NCI-H2171 (cell line): ENCODE data around the gene RELN.
A peak's percentile ranks its signal among the peaks of the same experiment; 100 is the strongest.
"Not testable (repeated sequence)": the region's sequence is repeated elsewhere in the genome, so short reads cannot be mapped to it uniquely, and the experiment has no call there.

ENCODE experiments used
- DNase-seq: peaks from one replicate; lab custom pipeline; 2025; lab: John Stamatoyannopoulos, UW

RELN gene

GRCh38 chr7:103833401-103833800 lies 156.1 kb downstream of the RELN start:
- no peak for DNase-seq

- no peak for DNase-seq
Measured at GRCh38 chr7:103832438-103832837, 157.0 kb downstream of the RELN start.

- DNase-seq, result no peak
Measured at GRCh38 chr7:103824251-103824650, 165.2 kb downstream of the RELN start.

GRCh38 chr7:103823084-103823483 lies 166.4 kb downstream of the RELN start:
- DNase-seq, result no peak

DNA sequence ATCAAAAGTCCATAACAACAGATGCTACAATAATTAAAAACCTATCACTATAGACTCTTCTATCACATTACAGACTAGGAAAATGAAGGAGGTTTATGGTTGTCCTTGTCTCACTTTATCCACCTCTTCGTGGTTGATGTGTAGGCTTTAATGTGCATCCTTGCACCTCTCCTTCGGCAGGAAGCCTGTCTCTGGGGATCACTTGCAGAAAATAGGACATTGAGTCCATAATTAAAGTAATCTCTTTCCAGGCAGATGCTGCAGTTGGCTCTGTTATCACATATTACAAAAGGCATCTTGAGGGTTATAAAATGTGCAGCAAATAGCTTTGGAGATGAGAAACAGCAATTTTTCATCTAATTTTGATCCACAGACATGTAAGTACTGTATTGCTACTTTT lies 168.4 kb downstream of the RELN start:
- DNase-seq, result peak; percentile 10

DNA sequence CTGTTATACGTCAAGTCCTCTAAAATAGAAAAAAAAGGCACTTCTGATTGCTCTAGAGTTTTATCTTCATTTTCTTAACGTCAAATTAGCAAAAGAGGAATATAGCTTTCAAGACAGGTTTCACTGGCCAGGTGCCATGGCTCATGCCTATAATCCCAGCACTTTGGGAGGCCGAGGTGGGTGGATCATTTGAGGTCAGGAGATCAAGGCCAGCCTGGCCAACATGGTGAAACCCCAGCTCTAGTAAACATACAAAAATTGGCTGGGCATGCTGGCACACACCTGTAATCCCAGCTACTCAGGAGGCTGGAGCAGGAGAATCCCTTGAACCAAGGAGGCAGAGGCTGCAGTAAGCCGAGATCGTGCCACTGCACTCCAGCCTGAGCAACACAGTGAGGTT lies 173.5 kb downstream of the RELN start:
- not testable (repeated sequence) for DNase-seq

DNA sequence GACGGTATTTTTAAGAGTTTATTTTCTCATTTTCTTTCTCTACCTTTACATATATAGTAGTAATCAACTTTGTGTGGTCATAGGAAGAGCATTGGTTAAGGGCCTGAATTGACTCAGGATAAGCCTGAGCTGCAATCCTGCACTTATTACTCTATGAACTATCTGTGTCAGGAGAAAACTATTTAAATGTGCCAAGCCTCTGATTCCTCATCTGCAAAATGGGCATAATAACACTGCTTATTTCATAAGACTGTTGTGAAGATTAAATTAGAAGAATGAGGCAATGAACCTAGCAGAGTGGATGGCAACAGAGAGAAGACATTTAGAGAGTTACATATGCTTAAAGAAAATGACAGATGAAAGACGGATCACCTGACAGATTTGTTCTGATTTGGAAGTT lies 175.5 kb downstream of the RELN start:
- no peak for DNase-seq

- no peak for DNase-seq
Measured at GRCh38 chr7:103811997-103812396, 177.5 kb downstream of the RELN start.

DNA sequence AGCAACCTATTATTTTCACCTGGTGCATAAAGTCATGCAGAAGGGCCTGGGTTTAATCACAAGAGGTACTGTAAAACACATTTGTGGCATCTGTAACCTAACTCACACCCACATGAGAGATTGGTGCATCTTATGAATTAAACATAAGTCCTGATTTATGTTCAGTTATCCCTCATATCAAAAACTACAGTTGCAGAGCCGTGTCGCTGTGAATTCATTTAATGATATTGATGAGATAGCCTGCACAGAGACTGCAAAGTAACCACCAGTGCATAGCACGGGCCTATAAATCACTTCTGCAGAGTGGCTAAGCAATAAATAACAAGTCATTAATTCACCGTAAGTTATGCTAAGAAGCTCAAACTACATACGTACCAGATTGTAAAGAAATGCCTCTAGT lies 178.2 kb downstream of the RELN start:
- DNase-seq, result no peak

DNA sequence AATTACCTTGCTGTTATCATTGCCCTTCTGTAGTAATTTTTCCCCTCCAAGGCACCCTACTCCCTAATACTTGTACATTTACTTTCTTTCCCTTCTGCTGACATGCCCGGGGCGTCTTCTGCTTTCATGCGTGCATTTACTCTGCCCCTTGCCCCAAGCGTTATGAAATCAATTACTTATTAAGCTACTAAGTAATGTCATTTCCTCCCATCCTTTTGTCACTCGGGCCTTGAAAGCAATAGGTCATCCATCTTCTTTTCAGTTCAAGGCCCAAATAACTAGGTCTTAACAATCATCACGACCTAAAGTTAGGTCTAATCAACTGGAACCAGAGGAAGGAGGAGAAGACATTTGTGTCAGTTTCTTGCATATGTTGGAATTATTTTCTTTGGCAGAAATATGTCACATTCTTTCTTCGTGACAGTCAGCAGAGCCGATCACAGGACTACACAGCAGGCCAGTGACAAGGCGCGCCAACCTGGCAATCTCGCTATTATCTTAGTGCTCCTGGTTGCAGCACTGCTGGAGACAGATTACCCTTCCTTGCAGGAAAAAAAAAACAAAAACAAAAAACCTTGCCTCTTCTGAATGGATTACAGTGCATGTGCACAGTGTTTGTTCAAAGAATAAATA lies 179.2 kb downstream of the RELN start:
- DNase-seq, result no peak

- DNase-seq, result no peak
Measured at GRCh38 chr7:103809229-103809994, 180.0 kb downstream of the RELN start.

DNA sequence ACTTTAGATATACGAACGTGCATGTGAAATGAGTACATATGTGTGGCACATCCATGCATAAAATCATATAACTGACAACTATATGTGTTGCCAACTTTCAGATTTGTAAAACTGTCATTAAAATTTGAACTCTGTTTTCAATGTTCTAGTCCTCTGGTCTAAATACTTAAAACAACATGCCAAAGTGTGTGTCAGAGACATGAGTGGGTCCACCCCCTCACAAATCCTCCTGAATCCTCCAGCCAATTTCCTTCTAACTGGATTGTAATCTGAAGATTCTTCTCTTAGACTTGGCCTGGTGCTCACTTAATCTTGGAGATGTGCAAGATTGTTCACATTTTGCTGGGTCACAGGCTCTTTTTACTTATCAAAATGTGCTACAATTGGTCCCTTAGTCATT lies 184.1 kb downstream of the RELN start:
- no peak for DNase-seq

- no peak for DNase-seq
Measured at GRCh38 chr7:103803631-103804030, 185.8 kb downstream of the RELN start.

GRCh38 chr7:103799298-103799697 lies 190.2 kb downstream of the RELN start:
- DNase-seq, result no peak

GRCh38 chr7:103797647-103798307 lies 191.7 kb downstream of the RELN start:
- DNase-seq, result no peak

DNA sequence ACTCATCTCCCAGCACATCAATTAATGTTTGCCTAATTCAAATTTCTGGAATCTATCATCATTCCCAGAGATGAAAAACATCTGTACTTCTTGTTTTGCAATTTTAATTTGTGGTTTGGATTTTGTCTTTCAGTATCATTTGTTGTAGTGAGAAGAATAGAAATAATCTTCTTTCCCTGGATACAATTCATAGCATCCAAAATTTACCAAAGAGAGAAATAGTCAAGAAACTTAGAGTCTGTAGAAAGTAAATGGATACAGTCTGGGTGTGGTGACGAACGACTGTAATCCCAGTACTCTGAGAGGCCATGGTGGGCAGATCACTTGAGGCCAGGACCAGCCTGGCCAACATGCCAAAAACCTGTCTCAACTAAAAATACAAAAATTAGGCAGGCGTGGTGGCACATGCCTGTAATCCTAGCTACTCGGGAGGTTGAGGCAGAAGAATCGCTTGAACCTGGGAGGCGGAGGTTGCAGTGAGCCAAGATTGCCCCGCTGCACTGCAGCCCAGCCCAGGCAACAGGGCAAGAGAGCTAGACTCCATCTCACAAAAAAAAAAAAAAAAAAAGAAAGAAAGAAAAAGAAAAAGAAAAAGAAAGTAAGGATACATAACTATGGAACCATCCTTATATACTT lies 193.0 kb downstream of the RELN start:
- DNase-seq, result no peak

DNA sequence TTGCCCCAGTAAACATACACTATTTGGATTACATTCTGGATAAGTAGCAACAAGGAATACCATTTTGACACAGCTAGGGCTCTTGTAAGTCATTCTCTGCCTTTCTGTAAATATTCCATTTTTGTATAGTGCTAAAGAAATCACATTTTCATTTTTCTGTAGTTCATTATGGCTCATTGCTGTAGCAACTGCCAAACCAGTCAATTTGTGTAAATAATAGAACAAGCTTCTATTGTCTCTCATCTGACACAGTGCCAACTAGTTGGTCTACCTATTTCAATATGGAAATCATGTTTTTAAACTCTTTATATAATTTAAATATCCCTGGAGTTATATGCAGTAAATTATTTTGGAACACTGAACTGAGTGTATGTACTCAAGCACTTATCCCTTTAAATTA lies 193.7 kb downstream of the RELN start:
- DNase-seq, result no peak

DNA sequence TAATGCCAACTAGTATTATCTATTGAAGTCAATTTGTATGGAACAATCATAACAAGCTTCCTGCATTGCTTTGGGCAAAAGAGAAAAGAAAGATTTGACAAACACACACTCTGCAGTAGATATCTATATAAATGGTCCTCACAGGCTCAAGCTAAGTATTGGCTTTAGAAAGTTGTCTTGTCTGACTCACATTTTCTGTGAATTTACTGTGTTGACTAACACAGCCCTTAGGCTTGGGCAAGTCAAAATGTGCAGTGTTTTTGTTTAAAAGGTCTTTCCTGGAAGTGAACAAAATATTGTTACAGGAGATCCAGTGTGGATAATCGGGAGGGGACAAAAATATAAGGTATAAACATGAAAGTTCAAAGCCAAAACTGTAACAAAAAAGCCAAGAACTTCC lies 194.4 kb downstream of the RELN start:
- no peak for DNase-seq

GRCh38 chr7:103794424-103794823 lies 195.0 kb downstream of the RELN start:
- DNase-seq, result no peak

- DNase-seq, result no peak
Measured at GRCh38 chr7:103793614-103794013, 195.8 kb downstream of the RELN start.

- no peak for DNase-seq
Measured at GRCh38 chr7:103791894-103792293, 197.6 kb downstream of the RELN start.

DNA sequence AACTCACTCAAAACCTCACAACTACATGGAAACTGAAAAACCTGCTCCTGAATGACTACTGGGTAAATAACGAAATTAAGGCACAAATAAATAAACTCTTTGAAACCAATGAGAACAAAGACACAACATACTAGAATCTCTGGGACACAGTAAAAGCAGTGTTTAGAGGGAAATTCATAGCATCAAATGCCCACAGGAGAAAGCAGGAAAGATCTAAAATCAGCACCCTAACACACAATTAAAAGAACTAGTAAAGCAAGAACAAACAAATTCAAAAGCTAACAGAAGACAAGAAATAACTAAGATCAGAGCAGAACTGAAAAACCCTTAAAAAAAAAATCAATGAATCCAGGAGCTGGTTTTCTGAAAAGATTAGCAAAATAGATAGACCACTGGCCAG lies 202.4 kb downstream of the RELN start:
- DNase-seq, result not testable (repeated sequence)
